NCI-H345 treated with DMSO at 0.1 percent for 48 hours (cell line): ENCODE data around the gene TMEM184B.

ENCODE experiments used
- DNase-seq: peaks from one replicate; lab custom pipeline; 2025; ENCODE audit not compliant: unreplicated experiment; lab: John Stamatoyannopoulos, UW

The TMEM184B gene

GRCh38 chr22:38207898-38208432 is 64.8 kb downstream of the TMEM184B start:
- no peak for DNase-seq

DNA sequence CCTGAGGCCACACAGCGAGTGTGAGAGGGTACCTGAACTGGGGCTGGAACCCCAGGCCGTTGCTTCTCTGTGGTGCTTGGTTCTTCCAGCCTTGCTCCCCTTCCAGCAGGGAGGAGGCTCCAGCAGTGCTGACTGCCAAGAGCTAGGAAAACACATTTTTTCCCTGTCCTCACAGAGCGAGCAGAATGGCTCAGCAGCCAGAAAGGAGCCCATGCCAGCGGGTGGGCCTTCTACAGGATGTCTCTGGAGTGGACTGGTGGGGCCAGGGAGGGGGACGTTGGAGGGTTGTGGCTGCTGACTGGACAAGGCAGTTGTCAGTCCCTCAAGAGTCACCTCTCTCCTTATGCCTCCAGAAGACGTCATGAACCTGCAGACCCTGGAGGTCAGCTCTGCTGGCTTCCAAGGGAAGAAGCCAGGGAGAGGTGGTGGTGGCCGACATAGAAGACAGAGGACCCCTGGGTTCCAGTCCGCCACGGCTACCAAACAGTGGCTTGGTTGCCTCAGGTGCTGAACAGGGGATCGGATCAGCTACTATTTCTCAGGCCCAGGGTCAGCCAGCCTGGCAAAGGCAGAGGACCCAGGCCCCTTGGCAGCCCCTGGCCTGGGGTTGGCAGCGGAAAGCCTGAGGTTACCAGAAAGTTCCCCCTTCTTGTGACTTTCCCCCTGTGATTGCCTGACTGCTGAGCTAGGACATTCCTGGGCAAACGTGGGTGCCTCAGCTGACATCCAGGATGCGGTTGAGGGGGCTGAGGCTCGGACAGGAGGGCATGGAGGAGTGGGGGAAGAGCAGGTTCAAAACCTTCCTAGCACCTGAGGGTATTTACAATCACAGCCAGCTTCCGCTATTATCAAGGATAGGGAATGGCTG is 67.3 kb downstream of the TMEM184B start:
- no peak for DNase-seq

DNA sequence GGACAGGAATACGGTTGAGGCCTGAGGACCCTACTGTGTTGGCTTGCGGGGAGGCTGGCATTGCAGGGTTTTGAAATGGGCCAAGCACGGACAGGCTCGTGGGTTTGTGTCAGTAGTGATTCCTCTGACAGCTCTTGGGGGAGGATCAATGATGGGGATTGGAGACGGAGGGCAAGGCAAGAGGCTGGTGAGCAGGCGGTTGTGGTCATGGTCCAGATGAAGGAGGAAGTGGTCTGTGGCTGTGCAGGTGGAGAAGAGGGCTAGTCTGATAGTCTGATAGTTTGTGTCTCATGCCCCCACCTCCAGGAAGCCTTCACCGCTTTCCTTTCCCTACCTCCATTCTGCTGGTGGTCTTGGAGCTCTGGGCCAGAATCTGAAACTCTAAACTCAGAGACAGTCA is 68.0 kb downstream of the TMEM184B start:
- DNase-seq = no peak

DNA sequence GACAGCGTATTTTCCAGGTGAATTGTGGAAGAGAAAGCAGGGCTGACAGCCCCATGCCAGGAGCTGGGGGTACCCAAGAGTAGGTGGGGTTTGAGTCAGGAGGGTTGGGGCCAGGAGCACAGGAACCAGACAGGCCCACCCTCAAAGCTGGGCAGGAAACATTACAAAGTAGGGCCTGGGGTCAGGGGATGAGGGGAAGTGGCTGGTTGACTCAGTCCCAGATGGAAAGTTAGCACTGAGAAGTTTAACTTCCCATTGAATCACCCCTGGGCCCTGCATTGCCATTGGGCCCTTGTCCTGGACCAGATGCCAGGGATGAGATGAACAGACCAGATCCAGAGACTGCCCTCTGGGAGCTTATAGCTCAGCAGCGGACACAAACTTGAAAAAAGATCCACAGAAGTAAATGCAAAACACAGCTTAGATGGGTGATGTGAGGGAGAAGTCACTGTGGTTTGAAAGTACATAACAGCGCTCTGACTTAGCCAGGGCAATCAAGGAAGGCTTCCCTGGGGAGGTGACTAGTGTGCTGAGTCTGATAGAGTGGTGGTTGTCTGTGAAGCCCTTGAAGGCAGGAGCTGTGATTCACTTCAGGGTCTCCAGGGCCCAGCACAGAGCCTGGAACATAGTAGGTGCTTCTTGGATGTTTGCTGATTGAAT is 68.8 kb downstream of the TMEM184B start:
- DNase-seq = no peak

- DNase-seq = no peak
These were observed 69.6 kb downstream of the TMEM184B start for GRCh38 chr22:38203090-38203810.

DNA sequence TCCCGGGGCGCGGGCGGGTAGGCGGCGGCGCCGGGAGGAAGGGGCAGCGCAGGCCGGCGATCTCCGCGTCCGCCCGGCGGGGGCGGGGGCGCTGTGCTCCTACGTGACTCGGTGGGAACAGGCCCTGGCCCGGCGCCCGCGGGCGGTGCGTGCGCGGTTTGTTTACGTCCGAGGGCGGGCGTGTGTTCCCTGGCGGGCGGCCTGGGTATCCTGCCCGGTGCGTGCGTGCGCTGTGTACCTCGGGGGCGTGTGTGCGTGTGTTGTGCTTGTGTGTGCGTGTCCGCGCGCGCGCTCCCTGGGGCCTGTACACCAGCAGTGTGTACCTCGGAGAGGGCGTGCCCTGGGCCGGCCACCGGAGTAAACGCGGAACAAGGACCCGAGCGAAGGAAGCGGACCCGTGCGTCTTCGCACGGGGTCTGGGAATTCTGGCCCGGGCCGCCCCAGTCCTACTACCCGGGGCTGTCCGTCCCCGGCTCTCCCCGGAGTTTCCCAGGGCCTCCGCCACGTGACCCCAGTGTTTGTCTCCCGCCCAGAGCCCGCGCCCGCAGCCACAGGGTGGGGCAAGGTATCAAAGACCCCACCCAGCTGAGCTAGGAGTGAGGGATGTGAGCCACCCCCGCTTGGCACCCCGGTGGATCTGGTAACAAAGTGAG is 70.2 kb downstream of the TMEM184B start:
- DNase-seq = no peak

- peak; percentile 44 for DNase-seq
These were observed 70.9 kb downstream of the TMEM184B start, which contains the start of gene MAFF for GRCh38 chr22:38201711-38202436. TSS of gene MAFF (plus strand) at chr22:38201994. CDS start at chr22:38213854, 11,860 bp downstream.

DNA sequence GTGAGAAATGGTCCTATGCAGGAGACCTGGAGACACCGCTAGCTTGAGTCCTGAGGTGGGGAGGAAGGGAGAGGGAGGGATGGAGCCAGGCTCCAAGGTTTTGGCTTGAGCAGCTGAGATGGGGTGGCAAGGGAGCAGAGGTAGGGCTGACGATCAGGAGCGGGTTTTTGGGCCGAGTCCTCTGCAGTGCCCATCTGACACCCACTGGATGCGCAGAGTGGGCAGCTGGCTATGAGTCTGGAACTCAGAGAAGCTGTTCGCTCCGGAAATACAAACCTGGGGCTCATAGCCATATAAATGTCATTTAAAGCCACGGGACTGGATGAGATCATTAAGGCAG is 71.5 kb downstream of the TMEM184B start:
- DNase-seq = no peak

DNA sequence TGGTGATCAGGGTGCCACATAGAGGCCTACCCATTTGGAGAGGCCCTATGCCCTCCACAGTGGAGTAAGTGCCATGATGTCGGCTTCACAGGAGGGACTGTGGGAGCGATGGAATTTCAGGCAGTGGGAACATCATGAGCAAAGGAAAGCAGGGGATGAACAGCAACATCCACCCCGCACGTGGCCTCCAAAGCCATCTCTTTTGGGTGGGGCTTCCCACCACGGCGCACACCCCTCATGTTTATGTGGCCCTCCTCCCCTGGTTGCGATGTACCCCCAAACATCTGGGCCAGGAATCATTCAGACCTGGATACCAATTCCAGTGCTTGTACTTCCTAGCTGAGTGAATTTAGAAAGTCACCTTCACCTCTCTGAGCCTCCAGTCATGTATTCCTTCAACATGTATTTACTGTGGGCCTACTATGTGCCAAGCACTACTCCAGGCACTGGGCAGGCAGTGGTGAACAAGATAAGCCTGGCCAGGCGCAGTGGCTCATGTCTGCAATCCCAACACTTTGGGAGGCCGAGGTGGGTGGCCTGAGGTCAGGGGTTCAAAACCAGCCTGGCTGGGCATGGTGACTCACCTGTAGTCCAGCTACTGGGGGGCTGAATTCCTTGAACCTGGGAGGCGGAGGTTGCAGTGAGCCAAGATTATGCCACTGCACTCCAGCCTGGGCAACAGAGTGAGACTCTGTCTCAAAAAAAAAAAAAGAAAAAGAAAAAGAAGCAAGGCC is 72.8 kb downstream of the TMEM184B start:
- no peak for DNase-seq

DNA sequence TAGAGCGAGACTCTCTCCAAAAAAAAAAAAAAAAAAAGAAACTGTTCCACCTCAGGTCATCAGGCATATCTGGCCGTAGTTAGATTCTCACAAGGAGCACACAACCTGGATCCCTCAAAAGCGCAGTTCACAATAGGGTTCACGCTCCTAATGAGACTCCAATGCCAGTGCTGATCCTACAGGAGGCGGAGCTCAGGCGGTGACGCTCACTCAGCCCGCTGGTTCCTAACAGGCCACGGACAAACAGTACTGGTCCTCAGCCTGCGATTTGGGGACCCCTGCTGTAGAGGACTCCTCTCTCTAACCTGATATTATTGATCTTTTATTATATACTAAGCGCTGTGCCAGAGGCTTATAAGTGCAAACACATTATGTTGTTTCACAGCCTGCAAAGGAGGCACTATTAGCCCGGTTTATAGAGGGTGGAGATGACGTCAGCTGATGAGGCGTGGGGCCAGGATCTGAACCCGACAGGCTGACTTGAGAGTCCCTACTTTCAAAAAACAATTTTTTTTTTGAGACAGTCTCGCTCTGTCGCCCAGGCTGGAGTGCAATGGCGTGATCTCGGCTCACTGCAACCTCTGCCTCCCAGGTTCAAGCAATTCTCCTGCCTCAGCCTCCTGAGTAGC is 75.9 kb downstream of the TMEM184B start:
- DNase-seq = no peak

DNA sequence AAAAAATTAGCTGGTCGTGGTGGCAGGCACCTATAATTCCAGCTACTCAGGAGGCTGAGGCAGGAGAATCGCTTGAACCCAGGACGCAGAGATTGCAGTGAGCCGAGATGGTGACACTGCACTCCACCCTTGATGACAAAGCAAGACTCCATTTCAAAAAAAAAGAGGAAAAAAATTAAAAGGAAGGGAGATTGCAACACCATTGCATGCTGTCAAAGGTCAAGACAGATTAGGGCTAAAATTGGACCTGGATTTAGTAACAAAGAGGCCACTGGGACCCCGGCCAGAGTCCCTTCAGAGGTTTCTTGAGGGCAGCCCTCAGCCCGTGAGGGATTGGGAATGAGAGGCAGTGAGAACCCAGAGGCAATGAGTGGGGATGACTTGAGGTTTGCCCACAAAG is 79.2 kb downstream of the TMEM184B start:
- DNase-seq = no peak

GRCh38 chr22:38192475-38192863 is 80.3 kb downstream of the TMEM184B start:
- DNase-seq = no peak

GRCh38 chr22:38191731-38192474 is 80.9 kb downstream of the TMEM184B start:
- no peak for DNase-seq

DNA sequence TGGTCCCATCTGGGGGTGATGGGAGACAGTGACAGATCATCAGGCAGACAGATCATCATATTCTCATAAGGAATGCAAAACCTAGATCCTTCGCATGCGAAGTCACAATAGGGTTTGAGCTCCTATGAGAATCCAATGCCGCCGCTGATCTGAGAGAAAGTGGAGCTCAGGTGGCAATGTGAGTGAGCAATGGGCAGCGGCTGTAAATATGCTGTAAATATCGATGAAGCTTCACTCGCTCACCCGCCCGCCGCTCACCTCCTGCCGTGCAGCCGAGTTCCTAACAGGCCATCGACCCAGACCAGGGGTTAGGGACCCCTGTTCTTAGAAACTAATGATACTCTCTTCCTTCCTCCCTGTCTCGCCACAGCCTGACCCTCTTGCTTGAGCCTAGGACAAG is 81.8 kb downstream of the TMEM184B start:
- no peak for DNase-seq

- no peak for DNase-seq
These were observed 82.2 kb downstream of the TMEM184B start for GRCh38 chr22:38190581-38190980.

DNA sequence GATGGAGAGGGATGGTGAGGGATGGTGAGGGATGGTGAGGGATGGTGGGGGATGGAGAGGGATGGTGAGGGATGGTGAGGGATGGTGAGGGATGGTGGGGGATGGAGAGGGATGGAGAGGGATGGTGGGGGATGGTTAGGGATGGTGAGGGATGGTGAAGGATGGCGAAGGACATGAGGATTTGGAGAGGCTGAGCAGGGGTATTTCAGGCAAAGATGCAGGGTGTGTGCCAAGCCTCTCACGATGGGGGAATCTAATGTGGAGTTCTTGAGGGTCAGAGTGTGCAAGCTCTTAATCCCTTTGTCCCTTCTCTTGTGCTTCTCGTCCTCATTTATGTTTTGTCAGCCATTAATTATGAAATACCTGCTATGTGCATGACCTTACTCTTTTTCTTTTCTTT is 83.7 kb downstream of the TMEM184B start:
- no peak for DNase-seq

DNA sequence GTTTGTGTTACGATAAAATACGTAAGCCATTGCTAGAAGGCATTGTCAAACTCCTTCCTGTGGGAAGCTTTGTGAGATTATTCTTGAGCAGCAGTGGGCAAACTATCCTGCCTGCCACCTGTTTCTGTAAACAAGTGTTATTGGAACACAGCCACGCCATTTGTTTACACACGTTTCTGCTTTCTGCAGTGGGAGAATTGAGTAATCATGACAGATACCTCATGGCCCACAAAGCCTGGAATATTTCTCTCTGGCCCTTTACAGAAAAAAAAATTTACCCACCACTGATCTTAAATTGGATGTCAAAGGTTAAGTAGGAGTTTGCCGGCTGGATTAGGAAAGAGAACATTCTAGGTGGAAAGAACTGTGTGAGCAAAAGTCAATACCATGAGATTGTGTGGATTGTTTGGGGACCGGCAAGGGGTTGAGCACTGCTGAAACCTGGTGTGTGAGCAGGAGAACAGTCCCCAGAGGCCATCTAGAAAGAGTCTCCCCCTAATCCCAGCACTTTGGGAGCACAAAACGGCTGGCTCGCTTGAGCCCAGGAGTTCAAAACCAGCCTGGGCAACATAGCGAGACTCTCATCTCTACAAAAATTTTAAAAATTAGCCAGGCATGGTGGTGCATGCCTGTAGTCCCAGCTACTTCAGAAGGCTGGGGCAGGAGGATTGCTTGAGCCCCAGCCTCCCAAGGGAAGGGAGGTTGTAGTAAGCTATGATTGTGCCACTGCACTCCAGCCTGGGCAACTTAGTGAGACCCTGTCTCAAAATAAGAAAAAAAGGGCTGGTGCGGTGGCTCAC is 85.2 kb downstream of the TMEM184B start:
- peak; percentile 59 for DNase-seq

- DNase-seq = no peak
These were observed 86.4 kb downstream of the TMEM184B start for GRCh38 chr22:38186429-38186828.
